ENCODE results near the gene RIC8B. TPM values are rescaled to one million over a fixed set of nuclear protein-coding genes. Genes with fewer than 3 reads are reported as not detected.

RIC8B gene
- total and polyA plus RNA-seq, 2 of the 13 experiments (the other 11 are each of a cell fraction or from before 2014, with no cell fraction given), result 5.1 to 7.5 TPM

- no peak for FAIRE-seq
- ATAC-seq, result no peak
Measured at GRCh38 chr12:106893451-106893850, 119.0 kb downstream of the RIC8B start.

More at GRCh38 chr12:106893451-106893850, 119.0 kb downstream of the RIC8B start:
- Histone ChIP-seq H3K4me1 (ENCODE audit: insufficient read depth, low read length) (no peaks in the 10 kb centered on the region), H3K4me3 (replicated peaks in 1 of 3; ENCODE audit: insufficient read depth in 1 of 3, low read depth in 2 of 3, low read length in 3 of 3) (no peak overlapping the region), H3K27ac (ENCODE audit: extremely low read length, insufficient read depth, low read length) (no peak overlapping the region), H3K36me3 (replicated peaks in 1 of 2; ENCODE audit: control insufficient read depth in 1 of 2, insufficient read depth in 2 of 2, low read length in 2 of 2) (no peaks in the 10 kb centered on the region), H3K9ac (ENCODE audit: insufficient read depth, low read depth, low read length) (no peak overlapping the region), H3K27me3 (ENCODE audit: control insufficient read depth in 1 of 2, insufficient read depth in 2 of 2, low read length in 2 of 2) (0 out of 5 replicates have a peak, but pooled peaks cover 0 to 4% of the 10 kb centered on the region in 2 experiments), H4K20me1 (ENCODE audit: insufficient read depth, low read length) (no peaks in the 10 kb centered on the region), H3K79me2 (ENCODE audit: insufficient read depth, low read length) (no peaks in the 10 kb centered on the region), H3K4me2 (ENCODE audit: low read depth, low read length) (no peak overlapping the region), H3K9me3 (ENCODE audit: low read length) (no peaks in the 10 kb centered on the region), H2AFZ (ENCODE audit: low read length) (no peak overlapping the region)
- no peak for DNase-seq (ENCODE audit: low spot score)
- no TSS peak for BruUV-seq (replicated peaks)
- TF ChIP-seq MXD4 (CRISPR knock-in tag; IDR thresholded peaks at IDR 0.05) (no peak), ZBTB7B (CRISPR knock-in tag; IDR thresholded peaks at IDR 0.05) (no peak), LCORL (IDR thresholded peaks at IDR 0.05) (no peak), LCORL (CRISPR knock-in tag; IDR thresholded peaks at IDR 0.05) (no peak), MAFF (IDR thresholded peaks at IDR 0.05; ENCODE audit: low read depth, low read length) (no peak), NR0B2 (CRISPR knock-in tag; IDR thresholded peaks at IDR 0.05) (no peak), CBX5 (CRISPR knock-in tag; IDR thresholded peaks at IDR 0.05; ENCODE audit: borderline replicate concordance) (no peak), ERF (CRISPR knock-in tag; IDR thresholded peaks at IDR 0.05) (no peak), ZNF292 (CRISPR knock-in tag; IDR thresholded peaks at IDR 0.05; ENCODE audit: borderline replicate concordance, low read depth) (no peak), E2F1 (CRISPR knock-in tag; IDR thresholded peaks at IDR 0.05) (no peak), ASH2L (IDR thresholded peaks at IDR 0.05; ENCODE audit: insufficient read length, low read depth, low read length) (no peak), ARNT (IDR thresholded peaks at IDR 0.05) (no peak), MLXIP (CRISPR knock-in tag; IDR thresholded peaks at IDR 0.05; ENCODE audit: borderline replicate concordance) (no peak), FOXO4 (CRISPR knock-in tag; conservative IDR thresholded peaks at IDR 0.05) (no peak), ZFP1 (CRISPR knock-in tag; IDR thresholded peaks at IDR 0.05) (no peak), ZNF383 (CRISPR knock-in tag; IDR thresholded peaks at IDR 0.05; ENCODE audit: borderline replicate concordance) (no peak), SIX4 (CRISPR knock-in tag; IDR thresholded peaks at IDR 0.05) (no peak)
- ChIA-PET POLR2A (no interaction called here), CTCF (ENCODE audit: low intra/inter-chr PET ratio, low total read pairs) (no interaction called here)
- 77% methylated on average over 7 of the region's 8 CpGs for WGBS (ENCODE audit: low lambda C conversion rate)
- intact Hi-C loops (cut with micrococcal nuclease; ENCODE audit: unreplicated experiment) (no loop called here), in situ Hi-C loops (cut with HindIII; ENCODE audit: extremely low pct_ligation_motif_present, low pct_unique_long_range_greater_than_20kb) (no loop called here)

Measured in HepG2 (cell line).